Kidney capillary endothelial cell (primary cell): Measurements from ENCODE around the gene IGF2BP3.

Experiments
- DNase-seq: peaks from one replicate; pipeline ENCODE4 v3.0.0-alpha.2; 2018; ENCODE audit warnings: low spot score

IGF2BP3 gene

GRCh38 chr7:23295401-23295697, 174.9 kb downstream of the IGF2BP3 start:
- DNase-seq, result no peak

DNA sequence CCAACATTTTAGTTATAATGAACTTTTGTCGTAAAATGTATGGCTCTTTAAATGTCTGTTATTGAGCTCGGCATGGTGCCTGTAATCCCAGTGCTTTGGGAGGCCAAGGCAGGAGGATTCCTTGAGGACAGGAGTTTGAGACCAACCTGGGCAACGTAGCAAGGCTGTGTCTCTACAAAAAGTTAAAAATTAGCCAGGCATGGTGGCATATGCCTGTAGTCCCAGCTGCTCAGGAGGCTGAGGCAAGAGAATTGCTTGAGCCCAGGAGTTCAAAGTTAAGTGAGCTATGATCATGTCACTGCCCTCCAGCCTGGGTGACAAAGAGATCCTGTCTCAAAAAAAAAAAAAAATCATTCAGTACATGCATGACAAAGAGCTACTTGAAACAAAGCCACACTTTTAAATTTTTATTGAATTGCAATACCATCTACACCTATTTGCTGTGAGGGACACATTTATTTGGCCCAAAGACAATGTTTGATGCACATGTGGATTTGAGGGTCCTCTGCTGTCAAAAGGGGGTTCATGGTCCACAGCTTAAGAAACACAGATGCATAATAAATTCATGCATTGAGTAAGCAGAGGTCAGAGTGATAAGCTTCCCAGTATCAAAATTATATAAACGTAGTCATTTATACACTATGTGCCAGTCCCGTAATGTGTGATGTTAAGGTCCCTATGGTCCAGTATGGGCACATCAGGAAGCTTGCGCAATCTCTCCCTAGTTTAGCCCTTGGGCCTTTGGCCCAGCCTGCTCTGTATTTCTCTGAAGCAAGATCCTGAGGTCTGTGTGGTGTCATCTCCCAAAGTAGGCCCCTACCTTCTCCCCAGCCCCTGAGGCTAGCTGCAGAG, 175.5 kb downstream of the IGF2BP3 start:
- no peak for DNase-seq

DNA sequence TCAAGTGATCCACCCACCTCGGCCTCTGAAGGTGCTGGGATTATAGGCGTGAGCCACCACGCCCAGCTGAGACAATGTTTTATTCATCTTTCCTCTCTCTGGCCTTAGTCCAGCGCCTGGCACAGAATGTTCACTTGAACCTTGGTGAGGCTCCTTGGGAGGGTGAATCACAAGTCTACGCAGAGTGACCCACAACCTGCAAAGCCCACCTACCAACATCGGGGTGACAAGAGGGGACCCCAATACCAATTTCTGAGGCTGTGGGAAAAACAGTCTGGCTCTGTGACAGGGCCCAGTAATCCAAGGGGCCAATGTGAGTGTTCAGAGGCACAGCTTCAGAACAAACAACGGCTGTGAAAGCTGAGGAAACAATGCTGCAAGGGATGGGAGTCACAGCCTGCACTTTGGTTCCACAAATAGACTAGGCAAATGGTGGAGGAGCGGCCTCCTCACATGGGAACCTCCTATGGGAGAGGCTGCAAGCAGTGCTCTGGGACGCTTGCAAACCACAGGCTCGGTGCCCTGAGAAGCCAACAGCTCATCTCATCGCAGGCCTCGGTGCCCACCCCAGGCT, 176.7 kb downstream of the IGF2BP3 start:
- DNase-seq, result no peak

GRCh38 chr7:23292623-23293022, 177.7 kb downstream of the IGF2BP3 start:
- no peak for DNase-seq

- DNase-seq, result no peak
Measured at GRCh38 chr7:23291957-23292560, 178.2 kb downstream of the IGF2BP3 start.

DNA sequence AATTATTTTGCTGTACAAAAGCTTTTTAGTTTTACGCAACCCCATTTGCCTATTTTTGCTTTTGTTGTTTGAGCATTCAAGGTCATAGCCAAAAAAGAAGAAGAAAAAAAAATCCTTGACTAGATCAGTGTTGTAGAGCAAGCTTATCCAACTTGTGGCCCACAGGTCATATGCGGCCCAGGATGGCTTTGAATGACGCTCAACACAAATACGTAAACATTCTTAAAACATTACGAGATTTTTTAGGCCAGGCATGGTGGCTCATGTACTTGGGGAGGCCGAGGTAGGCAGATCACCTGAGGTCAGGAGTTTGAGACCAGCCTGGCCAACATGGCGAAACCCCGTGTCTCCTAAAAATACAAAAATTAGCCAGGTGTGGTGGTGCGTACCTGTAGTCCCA, 179.3 kb downstream of the IGF2BP3 start:
- DNase-seq, result no peak

DNA sequence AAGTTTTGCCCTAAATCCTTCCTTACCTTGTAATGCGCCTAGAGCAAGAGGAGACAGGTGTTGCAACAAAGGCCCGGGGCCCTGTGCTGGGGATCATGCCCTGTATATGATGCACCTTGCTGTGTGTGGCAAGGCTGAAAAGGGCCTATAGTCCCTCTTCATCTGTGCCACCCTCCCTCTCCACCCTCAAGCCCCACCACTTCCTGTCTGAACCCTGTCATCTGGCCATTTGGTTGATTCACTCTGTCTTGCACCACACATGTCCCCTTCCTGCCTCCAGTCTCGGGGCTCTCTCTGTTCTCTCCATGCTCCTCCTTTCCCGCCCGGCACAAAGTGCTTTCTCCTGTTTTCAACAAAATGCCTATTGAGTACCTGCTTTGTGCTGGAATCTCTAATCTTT, 182.7 kb downstream of the IGF2BP3 start:
- DNase-seq, result no peak

DNA sequence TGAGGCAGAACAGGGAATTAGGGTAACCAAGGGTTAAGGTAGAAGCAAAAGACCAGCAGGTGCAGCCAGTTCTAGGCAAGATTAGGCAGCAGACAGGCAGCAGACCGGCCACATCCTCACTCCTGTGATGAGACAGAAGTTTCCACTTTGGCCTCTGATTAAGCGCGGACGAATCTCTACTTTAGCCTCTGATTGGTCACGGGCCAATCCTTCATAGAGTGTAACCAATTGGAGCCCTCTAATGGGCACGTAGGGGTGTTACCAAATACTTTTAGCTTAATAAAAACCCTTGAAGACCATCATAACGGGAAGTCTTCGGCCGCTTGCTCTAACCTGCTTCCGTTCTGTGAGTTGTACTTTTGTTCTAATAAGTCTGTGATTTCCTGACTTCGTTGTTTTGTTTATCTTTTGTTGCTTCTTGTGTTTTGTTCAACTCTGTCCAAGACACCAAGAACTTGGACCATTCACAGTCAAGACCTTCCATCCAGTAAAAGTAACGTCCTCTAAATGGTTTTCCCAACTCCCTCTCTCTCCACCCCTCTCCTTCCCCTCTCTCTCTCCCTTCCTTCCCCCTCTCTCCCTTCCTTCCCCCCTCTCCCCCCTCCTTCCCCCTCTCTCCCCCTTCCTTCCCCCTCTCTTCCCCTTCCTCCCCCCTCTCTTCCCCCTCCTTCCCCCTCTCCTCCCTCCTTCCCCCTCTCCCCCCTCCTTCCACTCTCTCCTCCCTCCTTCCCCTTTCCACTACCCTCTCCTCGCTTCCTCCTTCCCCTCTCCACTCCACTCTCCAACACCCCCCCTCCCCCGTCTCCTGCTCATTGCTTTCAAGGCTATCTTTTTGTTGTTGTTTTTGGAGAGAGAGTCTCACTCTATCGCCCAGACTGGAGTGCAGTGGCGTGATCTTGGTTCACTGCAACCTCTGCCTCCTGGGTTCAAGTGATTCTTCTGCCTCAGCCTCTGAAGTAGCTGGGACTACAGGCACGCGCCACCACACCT, 184.3 kb downstream of the IGF2BP3 start:
- DNase-seq, result no peak

GRCh38 chr7:23284871-23285270, 185.4 kb downstream of the IGF2BP3 start:
- DNase-seq, result no peak

GRCh38 chr7:23283086-23283485, 187.2 kb downstream of the IGF2BP3 start:
- DNase-seq, result no peak

DNA sequence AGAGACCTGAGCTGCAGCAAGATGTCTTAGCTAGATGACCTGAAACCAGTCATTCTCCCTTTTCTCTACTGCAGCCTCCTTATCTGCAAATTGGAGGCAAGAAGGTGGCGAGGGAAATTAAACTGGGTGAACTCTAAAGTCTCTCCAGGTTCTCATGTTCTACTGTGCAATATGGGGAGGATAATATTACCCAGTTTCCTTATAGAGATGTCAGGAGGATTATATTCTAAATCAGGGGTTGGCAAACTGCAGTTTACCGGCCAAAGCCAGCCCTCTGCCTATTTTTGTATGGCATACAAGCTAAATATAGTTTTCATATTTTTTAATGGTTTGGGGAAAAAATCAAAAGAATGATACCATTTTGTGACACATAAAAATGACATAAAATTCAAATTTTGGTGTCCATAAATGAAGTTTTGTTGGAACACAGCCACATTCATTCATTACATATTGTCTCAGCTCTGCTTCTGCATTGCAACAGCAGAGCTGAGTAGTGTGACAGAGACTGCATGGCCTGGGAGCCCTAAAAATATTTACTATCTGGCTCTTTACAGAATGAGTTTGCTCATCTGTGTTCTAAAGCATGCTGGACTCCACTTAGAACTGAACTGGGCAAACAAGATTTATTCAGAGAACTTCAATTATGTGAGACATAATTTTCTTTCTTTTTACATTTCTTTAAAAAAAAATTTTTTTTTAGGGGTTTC, 190.3 kb downstream of the IGF2BP3 start:
- DNase-seq, result no peak

DNA sequence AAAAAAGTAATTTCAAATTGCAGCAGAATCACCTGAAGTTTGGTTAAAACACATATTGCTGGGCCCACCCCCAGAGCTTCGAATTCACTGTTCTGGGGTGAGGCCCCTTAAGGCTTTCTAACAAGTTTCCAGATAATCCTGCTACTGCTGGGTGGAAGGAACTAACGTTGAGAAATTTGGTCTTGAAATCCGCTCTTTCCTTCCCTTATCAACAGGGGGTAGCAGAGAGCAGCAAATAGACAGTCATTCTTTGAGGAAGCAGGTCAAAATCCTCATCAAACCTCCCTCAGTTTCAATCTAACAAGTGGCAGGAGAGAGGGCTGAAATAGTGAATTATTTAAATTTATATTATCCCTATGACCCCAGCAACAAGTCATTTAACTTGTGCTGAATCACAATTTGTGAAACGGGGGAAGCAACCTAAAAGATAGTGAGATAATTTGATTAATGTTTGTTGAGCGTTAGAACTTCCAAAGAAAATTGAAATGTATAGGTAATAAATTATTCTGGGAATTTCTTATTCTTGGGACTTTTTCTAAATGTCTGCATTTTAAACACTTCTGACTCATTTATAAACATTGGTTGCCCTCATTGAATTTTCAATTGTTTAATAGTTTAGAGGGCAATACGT, 192.8 kb downstream of the IGF2BP3 start:
- peak; percentile 74 for DNase-seq

- no peak for DNase-seq
Measured at GRCh38 chr7:23276947-23277346, 193.3 kb downstream of the IGF2BP3 start.

GRCh38 chr7:23276376-23276775, 193.9 kb downstream of the IGF2BP3 start:
- DNase-seq, result no peak

DNA sequence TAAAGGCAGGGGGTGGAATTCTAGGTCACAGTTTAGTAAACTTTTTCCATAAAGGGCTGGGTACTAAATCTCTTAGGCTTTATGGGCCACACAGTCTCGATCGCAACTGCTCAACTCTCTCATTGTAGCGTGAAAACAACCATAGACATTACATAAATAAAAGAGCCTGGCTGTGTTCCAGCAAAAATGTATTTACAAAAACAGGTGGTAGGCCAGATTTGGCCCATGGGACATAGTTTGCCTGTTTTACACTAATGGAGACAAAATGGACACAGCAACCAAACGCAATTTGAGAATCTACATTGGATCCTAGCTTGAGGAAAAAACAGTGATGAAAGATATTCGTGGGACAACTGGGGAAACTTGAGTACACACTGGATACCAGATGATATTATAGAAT, 194.4 kb downstream of the IGF2BP3 start:
- no peak for DNase-seq

- DNase-seq, result peak; percentile 74
Measured at GRCh38 chr7:23273141-23273599, 197.1 kb downstream of the IGF2BP3 start.

- no peak for DNase-seq
Measured at GRCh38 chr7:23272275-23272674, 198.0 kb downstream of the IGF2BP3 start.

- no peak for DNase-seq
Measured at GRCh38 chr7:23268746-23269145, 201.5 kb downstream of the IGF2BP3 start.

GRCh38 chr7:23268167-23268566, 202.1 kb downstream of the IGF2BP3 start:
- DNase-seq, result no peak

DNA sequence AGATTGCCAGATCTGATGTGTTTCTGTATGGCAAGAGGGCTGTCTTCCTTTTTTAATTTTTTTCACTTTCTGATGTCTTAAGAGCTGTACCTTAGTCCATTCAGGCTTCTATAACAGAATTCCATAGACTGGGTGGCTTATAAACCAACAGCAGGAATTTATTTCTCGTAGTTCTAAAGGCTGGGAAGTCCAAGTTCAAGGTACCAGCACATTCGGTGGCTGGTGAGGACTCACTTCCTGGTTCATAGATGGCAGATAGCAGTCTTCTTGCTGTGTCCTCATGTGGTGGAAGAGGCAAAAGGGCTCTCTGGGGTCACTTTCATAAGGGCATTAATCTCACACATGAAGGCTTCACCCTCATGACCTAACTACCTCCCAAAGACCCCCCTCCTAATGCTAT, 202.9 kb downstream of the IGF2BP3 start:
- no peak for DNase-seq

DNA sequence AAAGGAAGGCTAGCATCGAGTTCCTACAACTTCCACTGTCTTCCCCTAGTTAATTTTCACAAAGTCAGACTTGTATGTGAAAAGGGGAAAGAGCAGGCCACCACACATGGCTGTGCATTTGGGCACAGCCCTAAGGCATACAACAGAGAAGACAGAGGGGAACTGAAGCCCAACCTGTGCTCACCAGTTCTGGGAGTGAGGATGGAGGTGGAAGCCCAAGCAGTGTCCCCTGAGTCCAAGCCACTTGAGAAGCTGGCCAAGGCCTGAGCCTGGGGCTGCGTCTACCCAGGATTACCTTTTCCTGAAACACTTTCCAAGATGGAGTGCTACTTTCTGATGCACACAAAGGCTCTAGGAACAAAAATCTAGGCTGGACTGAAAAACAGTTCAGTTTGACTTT, 203.4 kb downstream of the IGF2BP3 start:
- DNase-seq, result no peak
